ENCODE results near the gene JMJD7. TPM values are rescaled to one million over a fixed set of nuclear protein-coding genes. Genes with fewer than 3 reads are reported as not detected.

JMJD7 gene
- total RNA-seq, 4 donors from 2014 or later = 18.8 to 36.6 (median 28.3) TPM

- 92 to 93% methylated on average over 14 of the region's 14 CpGs for WGBS, 2 donors
- intact Hi-C loops (cut with DNase I) = loop anchor here (10.0 kb wide), 2 partner anchors 213 to 253 kb away; no protein-coding TSS in a partner anchor
- Histone ChIP-seq H3K36me3 (peaks cover 46 to 53% of the 10 kb centered on the region in 2 donors), H3K4me3 (replicated peaks in 1 of 3) (no peak overlapping the region), H3K4me1 (no peaks in the 10 kb centered on the region), H3K9me3 (no peaks in the 10 kb centered on the region), H3K27ac (no peak overlapping the region), H3K27me3 (no peaks in the 10 kb centered on the region)
- TF ChIP-seq CTCF (IDR thresholded peaks at IDR 0.05) (no peak), POLR2A (IDR thresholded peaks at IDR 0.05) (no peak)
- DNase-seq = no peak
These were observed 10.6 kb upstream of the JMJD7 start for GRCh38 chr15:41817327-41817726.

GRCh38 chr15:41817781-41818180, 10.1 kb upstream of the JMJD7 start:
- no peak for DNase-seq
- WGBS, 2 donors = 90 to 97% methylated on average over 6 of the region's 6 CpGs
- H3K4me1 ChIP-seq = no peaks in the 10 kb centered on the region
- no peak overlapping the region for H3K4me3 ChIP-seq (replicated peaks in 1 of 3)
- no peak overlapping the region for H3K27ac ChIP-seq
- H3K36me3 ChIP-seq = peaks cover 46 to 54% of the 10 kb centered on the region in 2 donors
- no peaks in the 10 kb centered on the region for H3K27me3 ChIP-seq
- TF ChIP-seq CTCF (IDR thresholded peaks at IDR 0.05) (no peak), POLR2A (IDR thresholded peaks at IDR 0.05) (no peak)
- H3K9me3 ChIP-seq = no peaks in the 10 kb centered on the region
- intact Hi-C loops (cut with DNase I) = loop anchor here (10.0 kb wide), 2 partner anchors 213 to 253 kb away; no protein-coding TSS in a partner anchor

- Histone ChIP-seq H3K27me3 (no peaks in the 10 kb centered on the region), H3K27ac (no peak overlapping the region), H3K4me3 (replicated peaks in 1 of 3) (no peak overlapping the region), H3K36me3 (peaks cover 42 to 63% of the 10 kb centered on the region in 2 donors), H3K9me3 (no peaks in the 10 kb centered on the region), H3K4me1 (no peaks in the 10 kb centered on the region)
- DNase-seq = no peak
- 89 to 94% methylated on average over 9 of the region's 9 CpGs for WGBS, 2 donors
- TF ChIP-seq POLR2A (IDR thresholded peaks at IDR 0.05) (no peak), CTCF (IDR thresholded peaks at IDR 0.05) (no peak)
- intact Hi-C loops (cut with DNase I) = loop anchor here (5.0 to 10.0 kb wide), 3 partner anchors 83 to 255 kb away; no protein-coding TSS in a partner anchor
These were observed 8.3 kb upstream of the JMJD7 start for GRCh38 chr15:41819455-41820050.

- Histone ChIP-seq H3K4me1 (no peaks in the 10 kb centered on the region), H3K36me3 (peaks cover 42 to 63% of the 10 kb centered on the region in 2 donors), H3K27ac (no peak overlapping the region), H3K4me3 (replicated peaks in 1 of 3) (no peak overlapping the region), H3K27me3 (no peaks in the 10 kb centered on the region), H3K9me3 (no peaks in the 10 kb centered on the region)
- TF ChIP-seq CTCF (IDR thresholded peaks at IDR 0.05) (no peak), POLR2A (IDR thresholded peaks at IDR 0.05) (no peak)
- 65 to 75% methylated on average over 5 of the region's 6 CpGs for WGBS, 2 donors
- DNase-seq = peak; percentile 60 to 73
- intact Hi-C loops (cut with DNase I) = loop anchor here (5.0 kb wide), 1 partner anchor 81 kb away; no protein-coding TSS in a partner anchor
These were observed 7.0 kb upstream of the JMJD7 start for GRCh38 chr15:41820791-41821423.

GRCh38 chr15:41821831-41822230, 6.1 kb upstream of the JMJD7 start:
- peaks cover 36 to 60% of the 10 kb centered on the region in 2 donors for H3K36me3 ChIP-seq
- intact Hi-C loops (cut with DNase I) = loop anchor here (5.0 kb wide), 1 partner anchor 80 kb away; no protein-coding TSS in a partner anchor
- no peaks in the 10 kb centered on the region for H3K9me3 ChIP-seq
- H3K4me1 ChIP-seq = no peaks in the 10 kb centered on the region
- H3K4me3 ChIP-seq (replicated peaks in 1 of 3) = no peak overlapping the region
- H3K27ac ChIP-seq = no peak overlapping the region
- no peak for DNase-seq
- H3K27me3 ChIP-seq = no peaks in the 10 kb centered on the region
- WGBS, 2 donors = 80 to 88% methylated on average over 3 to 4 of the region's 4 CpGs
- TF ChIP-seq CTCF (IDR thresholded peaks at IDR 0.05) (no peak), POLR2A (IDR thresholded peaks at IDR 0.05) (no peak)

Data from thyroid gland (tissue), 4 donors.